Activated T-cell treated with anti-CD3 and anti-CD28 coated beads for 48 hours (primary cell): ENCODE data around the gene CDS2.

Experiments used
- DNase-seq: peaks from one replicate; pipeline ENCODE4 v3.0.0-alpha.2; 2020; ENCODE audit warnings: low read depth

The CDS2 gene

DNA sequence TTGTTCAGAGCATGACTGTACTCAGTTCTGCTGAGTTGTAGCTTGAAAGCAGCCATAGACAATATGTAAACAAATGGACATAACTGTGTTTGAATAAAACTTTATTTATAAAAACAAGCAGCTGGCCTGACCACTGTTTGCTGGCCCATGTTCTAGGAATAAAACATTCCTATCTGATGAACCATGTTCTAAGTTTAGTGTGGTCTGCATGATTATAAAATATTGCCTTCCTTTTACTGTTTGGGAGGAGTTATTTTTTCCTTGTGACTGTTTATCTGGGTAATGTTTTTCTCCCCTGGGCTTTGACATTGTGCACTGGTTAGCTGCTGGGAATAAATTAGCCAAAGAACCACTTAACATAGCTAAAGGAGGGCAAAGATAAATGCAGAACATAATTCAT is 55.1 kb downstream of the CDS2 start:
- DNase-seq, result no peak

DNA sequence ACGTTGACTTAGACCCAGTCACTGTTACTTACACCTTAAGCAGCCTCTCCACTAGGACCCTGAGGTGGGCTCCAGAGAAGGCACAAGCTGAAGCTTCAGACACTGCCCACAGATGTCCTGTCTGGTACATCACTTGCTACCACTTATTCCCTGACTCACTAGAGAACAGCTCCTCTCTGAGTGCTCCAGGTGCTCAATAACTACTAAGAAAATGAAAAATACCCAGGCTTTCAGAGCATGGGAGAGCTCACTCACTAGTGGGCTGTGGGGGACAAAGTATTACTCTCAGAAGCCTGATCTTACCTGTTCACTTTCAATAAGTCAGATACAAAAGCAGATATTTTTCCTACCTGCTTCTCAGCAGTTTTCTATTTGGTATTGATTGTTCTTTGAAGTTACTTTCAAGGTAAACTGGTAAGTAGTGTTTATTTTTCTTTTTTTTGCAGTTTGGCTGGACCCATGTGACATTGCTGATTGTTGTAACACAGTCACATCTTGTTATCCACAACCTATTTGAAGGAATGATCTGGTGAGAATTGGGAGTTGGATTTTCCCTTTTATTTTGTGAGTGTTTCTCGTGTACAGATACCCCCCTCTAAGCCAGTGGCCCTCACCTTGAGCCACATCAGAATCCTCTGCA is 55.9 kb downstream of the CDS2 start:
- DNase-seq, result no peak

DNA sequence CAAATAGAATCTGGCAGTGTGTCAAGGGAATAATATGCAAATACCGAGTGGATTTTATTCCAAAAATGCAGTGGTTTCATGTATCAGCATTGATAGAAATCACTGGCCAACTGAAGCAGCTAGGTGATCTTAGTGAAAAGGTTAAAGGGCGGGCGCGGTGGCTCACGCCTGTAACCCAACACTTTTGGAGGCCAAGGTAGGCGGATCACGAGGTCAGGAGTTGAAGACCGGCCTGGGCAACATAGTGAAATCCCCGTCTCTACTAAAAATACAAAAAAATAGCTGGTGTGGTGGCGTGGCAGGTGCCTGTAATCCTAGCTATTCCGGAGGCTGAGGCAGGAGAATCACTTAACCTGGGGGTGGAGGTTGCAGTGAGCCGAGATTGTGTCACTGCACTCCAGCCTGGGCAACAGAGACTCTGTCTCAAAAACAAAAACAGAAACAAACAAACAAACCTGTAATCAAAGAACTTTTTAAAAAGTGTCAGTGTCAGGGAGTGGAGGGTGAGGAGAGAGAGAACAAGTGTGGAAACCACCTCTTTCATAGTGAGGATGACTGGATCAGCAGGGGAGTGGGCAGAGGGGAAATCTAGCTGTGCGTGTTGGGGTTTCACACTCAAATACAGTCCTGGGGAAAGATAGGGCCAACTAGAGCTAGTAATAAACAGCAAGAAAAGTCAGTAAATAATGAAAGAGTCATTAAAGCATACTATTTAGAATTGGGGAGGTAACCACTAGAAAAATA is 57.1 kb downstream of the CDS2 start:
- DNase-seq, result no peak

DNA sequence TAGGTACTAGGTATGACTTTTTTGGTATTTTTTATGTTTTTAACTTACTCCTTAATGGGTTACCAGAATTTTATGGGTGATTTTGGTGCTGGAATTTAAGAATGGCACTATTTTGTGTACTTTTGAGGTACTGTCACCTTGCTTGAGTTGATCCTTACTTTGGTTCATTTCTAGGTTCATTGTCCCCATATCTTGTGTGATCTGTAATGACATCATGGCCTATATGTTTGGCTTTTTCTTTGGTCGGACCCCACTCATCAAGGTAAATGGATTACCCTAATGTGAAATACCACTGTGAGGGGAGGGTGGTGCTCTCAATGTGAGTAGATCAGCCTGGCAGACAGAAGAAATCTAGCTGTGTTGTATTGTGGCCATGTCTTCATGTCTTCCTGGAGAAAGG is 57.9 kb downstream of the CDS2 start:
- no peak for DNase-seq

DNA sequence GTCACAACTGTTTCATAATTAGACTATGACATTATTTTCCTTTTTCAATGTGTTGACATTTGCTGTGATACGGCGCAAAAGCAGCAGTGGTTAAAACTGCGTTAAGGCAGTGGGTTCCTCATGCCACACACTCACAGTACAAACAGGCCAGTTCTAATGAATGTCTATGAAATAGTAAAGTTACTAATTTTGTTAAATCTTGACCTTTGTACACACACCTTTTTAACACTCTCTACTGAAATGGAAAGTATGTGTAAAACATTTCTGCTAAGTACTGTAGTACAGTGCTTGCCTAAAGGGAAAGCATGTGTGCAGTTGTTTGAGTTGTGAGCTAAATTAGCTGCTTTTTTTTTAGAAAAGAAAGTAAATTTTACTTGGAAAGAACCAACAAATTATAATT is 60.3 kb downstream of the CDS2 start:
- DNase-seq, result no peak

DNA sequence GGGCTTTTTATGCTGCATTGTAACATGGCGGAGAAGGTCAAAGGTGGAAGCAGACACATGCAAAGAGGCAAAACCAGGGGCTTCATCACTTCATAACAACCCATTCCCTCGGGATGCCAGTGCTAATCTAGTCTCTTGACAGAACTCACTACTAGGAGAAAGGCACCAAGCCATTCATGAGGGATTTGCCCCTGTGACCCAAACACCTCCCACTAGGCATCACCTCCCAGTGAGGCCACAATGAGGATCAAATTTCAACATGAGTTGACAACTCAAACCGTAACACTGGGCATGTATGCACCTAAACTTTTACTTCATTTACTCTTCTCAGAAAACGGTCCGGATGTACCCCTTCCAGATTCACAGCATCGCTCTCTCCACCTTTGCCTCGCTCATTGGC is 61.9 kb downstream of the CDS2 start:
- DNase-seq, result no peak

DNA sequence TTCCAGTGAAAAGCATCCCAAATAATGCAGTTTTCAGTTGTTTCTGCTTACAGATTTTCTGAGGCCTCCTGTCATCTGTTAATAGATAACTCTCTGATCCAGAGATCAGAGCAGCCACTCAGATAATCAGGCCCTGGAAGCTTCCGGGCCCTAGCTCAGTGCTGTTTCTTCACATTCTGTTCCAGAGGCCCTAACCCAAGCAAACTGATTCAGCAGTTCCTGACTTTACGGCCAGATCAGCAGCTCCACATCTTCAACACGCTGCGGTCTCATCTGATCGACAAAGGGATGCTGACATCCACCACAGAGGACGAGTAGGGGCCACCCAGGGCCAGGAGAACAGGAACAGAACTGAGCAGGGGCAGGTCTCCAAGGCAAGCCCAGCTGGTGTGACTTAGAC is 63.1 kb downstream of the CDS2 start:
- no peak for DNase-seq

DNA sequence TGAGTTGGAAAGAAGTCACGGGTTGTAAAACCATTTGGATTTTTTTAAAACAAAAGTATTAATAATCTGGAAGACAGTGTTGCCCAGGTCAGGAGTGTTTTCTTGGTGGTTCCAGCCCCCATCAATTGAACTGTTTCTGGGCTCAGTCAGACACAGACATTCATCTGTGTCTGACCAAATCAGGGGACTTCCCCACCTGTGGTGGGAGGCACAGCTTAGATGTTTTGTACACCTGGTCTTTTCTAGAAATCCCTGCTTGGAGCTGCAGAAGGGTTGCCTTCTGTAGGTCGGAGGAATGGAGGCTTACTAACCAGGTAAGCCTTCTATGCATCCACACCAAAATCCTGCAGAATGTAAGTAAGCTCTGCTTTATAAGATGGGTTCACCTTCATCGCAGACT is 63.6 kb downstream of the CDS2 start:
- no peak for DNase-seq

DNA sequence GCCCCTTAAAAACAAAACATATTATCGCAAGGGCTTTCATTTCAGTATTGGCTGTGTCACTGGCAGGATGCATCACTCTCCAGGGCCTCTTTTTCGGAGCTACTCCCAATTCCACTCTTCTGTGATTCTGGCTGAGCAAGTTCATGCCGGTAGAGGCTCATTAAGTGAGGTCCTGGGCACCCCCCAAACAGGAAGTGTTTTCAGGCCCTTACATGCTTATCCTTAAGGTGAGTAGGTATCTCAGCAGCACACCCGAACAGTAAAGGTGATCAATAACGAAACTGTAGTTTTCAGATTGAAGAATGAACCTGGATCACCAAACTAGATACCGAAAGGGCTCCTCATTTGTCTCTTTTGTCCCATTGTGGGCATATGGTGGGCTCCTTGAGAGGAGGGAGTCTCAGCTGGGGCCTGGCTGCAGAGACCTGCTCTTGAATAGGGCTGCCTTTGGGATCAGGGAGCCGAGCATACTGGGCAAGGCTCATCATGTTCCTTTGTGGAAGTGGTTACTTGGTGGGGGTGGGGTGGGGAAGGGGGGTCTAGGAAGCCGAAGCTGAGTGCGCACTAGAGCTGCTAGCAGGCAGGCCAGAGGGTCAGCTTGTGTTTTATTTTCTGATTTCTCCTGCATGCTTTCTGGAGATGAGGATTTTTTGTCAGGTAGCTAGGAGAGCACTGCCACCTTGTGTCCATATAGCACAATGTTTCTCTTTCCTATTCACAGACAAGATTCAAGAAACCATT is 65.2 kb downstream of the CDS2 start:
- DNase-seq, result no peak

DNA sequence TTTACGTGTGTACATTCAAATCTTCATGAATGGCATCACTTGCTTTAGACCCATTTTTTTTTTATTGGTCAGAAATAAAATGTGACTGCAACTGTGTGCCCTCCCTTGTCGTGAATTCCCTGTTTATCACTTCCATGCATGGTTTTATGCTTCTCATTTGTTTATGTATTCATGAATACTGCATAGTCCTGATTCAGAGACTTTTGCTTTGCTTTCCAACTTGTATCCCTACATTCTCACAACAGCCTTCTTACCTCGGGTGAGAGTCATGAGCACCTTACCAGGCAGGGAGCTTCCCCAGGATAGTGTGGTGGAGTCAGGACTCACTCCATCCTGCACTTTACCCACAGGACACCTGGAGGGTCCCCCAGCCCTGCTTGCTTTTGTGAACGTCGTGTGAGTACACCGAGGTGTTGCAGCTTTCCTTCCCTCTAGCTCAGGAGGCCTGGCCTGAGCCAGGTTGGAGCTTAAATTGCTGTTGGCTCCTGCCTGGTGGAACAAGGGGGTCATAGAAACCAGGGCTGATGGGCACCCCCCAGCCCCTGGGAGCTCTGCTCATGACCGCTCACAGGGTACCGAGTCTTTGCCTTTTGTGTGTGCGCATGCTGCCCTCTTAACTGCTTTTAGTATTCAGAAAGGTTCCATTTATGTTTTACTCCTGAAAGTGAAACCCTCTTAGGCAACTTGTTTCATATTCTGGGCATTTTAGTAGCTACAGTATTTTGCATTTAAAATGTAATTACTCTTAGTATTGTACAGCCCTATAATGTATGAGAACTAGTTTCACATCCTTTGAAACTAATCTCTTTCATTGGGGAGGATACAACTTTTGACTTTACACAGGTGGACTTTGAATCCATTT is 66.0 kb downstream of the CDS2 start:
- no peak for DNase-seq

DNA sequence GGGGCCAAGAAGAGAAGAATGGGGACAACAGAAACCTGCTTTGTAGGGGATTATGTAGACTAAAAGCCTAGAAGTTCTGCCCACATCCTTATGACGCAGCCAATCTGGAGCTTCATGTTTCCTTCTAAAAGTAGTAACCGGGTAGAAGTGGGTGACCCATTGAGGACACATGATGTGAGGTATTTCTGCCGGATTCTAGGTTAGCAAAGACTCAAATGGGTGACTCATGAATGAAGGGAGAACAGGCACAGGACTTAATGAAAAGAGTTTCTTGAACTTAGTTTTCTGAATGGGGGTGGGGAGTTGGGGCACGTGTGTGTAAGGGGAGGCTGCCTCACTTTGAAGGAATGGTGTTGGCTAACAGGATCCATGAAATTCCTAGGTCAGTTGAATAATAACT is 68.8 kb downstream of the CDS2 start:
- DNase-seq, result no peak

DNA sequence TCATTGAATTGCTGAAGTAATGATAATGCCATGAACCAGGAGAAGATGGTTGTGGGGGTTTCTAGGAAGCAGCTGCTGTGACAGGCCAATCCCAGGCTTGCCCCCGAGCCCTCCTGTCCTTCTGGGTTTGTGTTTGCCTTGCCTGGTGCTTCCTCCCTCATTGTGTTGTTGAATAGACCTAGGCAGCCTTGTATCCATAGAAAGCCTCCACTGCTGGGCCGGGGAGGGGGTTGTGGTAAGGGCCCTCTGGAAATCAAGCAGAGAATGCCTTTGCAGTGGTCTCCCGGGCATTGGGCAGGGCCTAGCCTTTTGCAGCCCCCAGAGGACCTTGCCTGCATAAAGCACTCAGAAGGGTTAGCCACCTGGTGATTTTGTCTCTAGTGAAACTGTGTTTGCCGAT is 69.3 kb downstream of the CDS2 start:
- DNase-seq, result no peak

DNA sequence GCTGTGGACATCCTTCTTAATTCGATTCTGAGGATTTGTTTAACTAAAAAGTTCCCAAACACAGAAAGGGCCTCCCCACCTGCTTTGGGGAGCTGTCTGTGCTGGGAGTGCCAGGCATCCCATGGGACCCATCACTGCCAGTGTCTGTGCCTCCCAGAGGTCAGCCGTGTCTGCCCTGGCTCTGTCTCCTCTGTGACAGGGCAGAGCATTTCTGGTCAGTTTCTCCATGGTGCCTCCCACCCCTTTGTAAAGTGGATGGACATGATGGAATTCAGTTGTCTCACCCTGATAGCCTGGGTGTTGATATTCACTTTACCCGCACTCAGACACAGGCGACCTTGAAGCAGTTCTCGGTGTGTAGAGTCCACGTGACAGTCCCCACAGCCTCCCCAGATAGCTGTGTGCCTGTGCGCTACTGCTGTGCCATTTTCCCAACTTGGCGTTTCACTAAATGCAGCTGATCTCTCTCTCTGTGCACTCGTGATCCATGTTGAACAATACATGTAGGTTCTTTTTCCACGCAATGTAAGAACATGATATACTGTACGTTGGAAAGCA is 70.5 kb downstream of the CDS2 start:
- no peak for DNase-seq

DNA sequence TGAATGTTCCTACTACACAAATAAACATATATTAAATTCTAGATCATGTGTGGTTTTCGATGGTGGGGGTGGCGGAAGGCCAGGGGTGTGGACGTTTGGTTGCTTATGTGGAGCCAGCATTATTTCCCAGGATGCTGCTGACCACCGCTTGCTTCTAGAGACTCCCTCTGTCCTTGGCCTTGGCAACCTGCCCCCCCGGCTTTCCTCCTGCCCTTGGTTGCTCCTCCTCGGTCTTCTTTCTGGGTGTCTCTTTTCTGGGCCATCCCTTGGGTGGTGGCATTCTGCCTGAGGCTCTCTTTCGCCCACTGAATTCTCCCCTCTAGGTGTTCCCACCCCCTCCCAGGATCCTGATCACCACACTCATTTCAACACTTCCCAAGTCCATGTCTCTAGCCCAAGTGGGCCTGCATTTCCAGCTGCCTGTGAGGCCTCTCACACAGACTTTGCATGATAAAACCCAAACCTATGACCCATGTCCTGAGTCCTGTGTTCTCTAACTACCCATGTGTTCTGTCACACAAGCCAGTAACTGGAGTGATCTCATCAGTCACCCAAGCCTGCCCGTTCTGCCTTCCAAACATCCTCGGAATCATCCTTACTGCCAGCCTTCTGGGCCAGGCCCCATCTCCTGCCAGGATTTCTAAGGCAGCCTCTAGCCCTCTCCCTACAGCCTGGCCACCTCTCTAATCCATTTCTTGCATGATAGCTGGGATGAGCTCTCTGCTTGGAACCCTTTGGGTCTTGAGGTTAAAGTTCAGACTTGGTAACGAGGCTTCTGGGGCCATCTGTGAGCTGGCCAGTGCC is 71.2 kb downstream of the CDS2 start:
- no peak for DNase-seq

DNA sequence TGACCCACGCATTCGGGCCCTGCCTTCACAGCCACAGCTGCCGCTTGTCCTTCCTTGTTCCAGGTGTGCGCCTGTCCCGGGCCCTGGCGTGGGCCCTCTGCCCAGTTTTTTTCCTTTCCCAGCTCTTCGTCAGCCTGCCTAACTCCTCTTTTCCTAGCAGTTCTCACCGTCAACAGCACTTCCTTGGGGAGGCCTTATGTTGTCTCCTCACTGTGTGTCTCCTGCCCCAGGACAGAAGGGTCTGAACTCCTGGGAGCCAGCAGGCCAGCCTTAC is 71.8 kb downstream of the CDS2 start:
- no peak for DNase-seq

DNA sequence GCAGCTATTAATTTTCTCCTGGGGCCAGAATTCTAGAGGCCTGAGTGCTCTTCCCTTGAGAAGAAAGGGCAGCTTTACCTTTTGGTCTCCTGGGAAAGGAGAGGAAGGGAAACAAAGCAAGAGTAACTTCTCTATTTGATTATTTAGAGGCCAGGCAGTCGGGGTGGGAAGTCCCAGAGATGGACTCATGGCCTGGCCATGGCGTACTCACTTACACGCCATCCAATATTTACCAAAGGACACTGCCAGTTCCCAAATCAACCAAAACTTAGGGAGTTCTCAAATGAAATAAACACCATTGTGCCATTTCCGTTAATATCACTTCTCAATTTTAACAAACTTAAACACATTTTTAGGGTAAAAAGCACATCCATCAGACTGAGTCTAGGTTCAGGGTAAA is 76.6 kb downstream of the CDS2 start:
- no peak for DNase-seq

DNA sequence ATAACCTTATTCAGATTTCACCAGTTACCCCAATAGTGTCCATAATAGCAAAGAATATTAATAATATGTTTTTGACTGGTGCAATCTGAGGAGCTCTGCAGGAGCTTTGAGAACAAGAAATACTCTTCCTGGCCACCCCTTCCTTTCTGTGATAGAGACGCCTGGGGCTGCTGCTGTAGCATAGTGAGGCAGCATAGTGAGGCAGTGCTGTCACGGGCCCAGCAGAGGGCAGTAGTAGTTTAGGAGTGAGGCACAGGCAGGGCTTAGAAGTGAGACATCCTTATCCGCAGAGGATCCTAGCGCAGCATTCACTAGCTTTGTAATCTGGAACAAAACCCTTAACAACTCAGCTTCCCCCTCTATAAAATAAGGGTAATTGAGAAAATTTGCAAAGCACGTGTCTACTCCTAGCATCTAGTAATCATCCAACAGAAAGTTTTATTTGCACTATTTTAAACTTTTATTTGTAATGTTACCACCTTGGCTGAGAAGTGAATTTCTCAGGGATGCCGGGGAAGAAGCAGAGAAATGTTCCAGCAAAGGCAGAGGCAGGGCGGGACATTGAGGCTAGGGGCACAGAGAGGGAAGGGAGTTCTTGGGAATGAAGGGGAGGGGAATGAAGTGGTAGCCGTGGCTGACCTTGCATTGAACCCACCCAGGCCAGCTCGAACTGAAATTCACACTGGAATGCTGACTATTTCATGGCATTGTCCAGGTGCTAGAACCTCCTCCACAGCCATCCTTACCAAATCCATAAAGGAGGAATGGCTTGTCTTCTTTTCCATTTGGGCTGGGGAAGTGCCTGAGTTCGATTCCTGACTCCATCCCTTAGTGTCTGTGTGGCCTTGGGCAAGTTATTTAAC is 78.8 kb downstream of the CDS2 start:
- DNase-seq, result peak; percentile 60

DNA sequence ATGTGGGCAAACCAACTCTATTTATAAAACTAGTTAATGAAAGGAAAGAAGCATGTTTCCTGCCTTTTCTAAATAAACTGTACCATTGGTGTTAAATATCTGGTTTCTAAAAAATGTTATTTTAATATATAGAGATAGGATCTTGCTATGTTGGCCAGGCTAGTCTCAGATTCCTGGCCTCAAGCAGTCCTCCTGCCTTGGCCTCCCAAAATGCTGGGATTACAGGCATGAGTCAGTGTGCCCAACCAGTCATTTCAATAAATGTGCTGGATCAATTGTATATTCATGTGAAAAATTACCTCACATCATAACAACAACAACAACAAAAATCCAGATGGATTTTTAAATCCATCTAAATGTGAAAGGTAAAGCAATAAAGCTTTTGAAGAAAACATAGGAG is 80.3 kb downstream of the CDS2 start:
- no peak for DNase-seq

DNA sequence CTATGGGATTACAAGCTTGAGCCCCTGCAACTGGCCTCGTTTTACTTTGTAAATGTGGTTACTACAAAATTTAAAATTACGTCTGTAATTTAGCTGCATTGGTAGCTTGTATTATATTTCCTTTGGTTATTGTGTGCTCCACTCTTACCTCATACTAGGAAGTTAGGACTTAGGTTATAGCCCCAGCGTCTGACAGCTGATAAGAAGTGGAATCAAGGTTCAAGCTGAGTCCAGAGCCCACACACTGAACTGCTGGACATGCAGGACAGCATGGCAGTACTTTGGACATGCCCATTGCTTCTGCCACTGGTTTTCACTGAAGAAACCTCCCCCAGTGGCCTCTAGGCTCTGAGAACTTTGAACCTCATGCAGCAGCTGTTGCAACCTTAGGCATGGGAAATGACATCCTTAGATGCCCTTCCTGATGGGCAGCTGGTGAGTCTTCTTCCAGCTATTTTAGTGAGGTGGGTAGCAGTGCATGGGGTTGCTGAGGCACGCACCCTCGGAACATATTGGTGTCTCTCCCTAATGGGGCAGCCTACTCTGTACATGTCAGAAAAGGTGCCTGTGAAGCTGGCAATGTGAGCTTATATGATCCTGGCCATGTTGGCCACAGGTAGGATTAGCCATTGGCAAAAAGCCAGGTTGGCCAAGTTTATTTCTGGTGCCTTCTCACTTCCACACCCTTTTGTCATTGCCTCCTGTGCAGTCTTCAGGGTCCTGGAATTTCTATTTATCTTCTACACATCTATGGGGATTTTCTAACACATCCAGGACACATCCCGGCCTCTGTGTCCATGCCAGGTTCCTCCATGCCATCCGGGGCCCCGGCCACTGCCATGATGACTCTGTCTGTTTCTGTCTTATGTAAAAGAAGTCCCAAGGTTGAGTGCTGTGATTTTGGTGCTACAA is 85.3 kb downstream of the CDS2 start:
- no peak for DNase-seq
